ENCODE results near the gene ETV4. TPM values are rescaled to one million over a fixed set of nuclear protein-coding genes. Genes with fewer than 3 reads are reported as not detected.
A peak's percentile ranks its signal among the peaks of the same experiment; 100 is the strongest.

The ETV4 gene
- total RNA-seq, 6 donors from 2014 or later, result 2.8 to 5.2 (median 3.4) TPM

- H3K36me3 ChIP-seq, result no peaks in the 10 kb centered on the region
- TF ChIP-seq POLR2A (IDR thresholded peaks at IDR 0.05) (no peak), EP300 (IDR thresholded peaks at IDR 0.05) (no peak), POLR2AphosphoS5 (IDR thresholded peaks at IDR 0.05) (no peak), CTCF (IDR thresholded peaks at IDR 0.05) (no peak)
- 87 to 93% methylated on average over 9 to 11 of the region's 11 CpGs for WGBS, 2 donors
- H3K9me3 ChIP-seq, result no peaks in the 10 kb centered on the region
- ATAC-seq (ENCODE audit: low FRiP score in 2 of 2), result no peak
- DNase-seq, result no peak
- no peak overlapping the region for H3K4me3 ChIP-seq
- no peaks in the 10 kb centered on the region for H3K27me3 ChIP-seq
- H3K4me1 ChIP-seq, result peaks cover 24 to 31% (median 29%) of the 10 kb centered on the region in 4 donors
- peak overlapping the region in 3 of 4 donors; percentile 86 to 88 (median 88) for H3K27ac ChIP-seq
Measured at GRCh38 chr17:43482103-43483012, 63.8 kb downstream of the ETV4 start.

GRCh38 chr17:43479948-43480347, 66.2 kb downstream of the ETV4 start:
- ATAC-seq (ENCODE audit: low FRiP score in 2 of 2) (no peak), DNase-seq (no peak)
- no peak overlapping the region for H3K27ac ChIP-seq
- H3K9me3 ChIP-seq, result no peaks in the 10 kb centered on the region
- TF ChIP-seq EP300 (IDR thresholded peaks at IDR 0.05), result no peak
- no peak for TF ChIP-seq POLR2AphosphoS5 (IDR thresholded peaks at IDR 0.05)
- no peak for TF ChIP-seq CTCF (IDR thresholded peaks at IDR 0.05)
- no peak for TF ChIP-seq POLR2A (IDR thresholded peaks at IDR 0.05)
- no peaks in the 10 kb centered on the region for H3K36me3 ChIP-seq
- H3K27me3 ChIP-seq, result no peaks in the 10 kb centered on the region
- WGBS, 2 donors, result 86 to 95% methylated on average over 3 of the region's 3 CpGs
- H3K4me1 ChIP-seq, result peaks cover 11 to 15% (median 14%) of the 10 kb centered on the region in 4 donors
- H3K4me3 ChIP-seq, result no peak overlapping the region

Other genes starting within 250 kb of the ETV4 start
- gene ARL4D, start 147.3 kb downstream of the ETV4 start, total RNA-seq, result 10 to 100 TPM in 2 of 6 donors, 1 to 10 TPM in 4; 6.5 to 24.2 (median 9.4) TPM
- 10 to 100 TPM; 23.1 to 54.0 (median 41.3) TPM for gene DHX8, start 62.4 kb downstream of the ETV4 start, total RNA-seq
- gene MEOX1, start 115.6 kb upstream of the ETV4 start, total RNA-seq, result 1 to 10 TPM in 2 of 6 donors, under 1 TPM in 1, not detected in 3; 0.98 to 3.0 (median 1.6) TPM
- gene SOST, start 212.5 kb upstream of the ETV4 start, total RNA-seq, result not detected
- gene DUSP3, start 232.6 kb upstream of the ETV4 start, total RNA-seq, result 100 to 1,000 TPM in 3 of 6 donors, 10 to 100 TPM in 3; 58.7 to 122 (median 101) TPM
- under 1 TPM in 1 of 6 donors, not detected in 5; 0.17 TPM for gene CFAP97D1, start 234.1 kb upstream of the ETV4 start, total RNA-seq

Data from upper lobe of left lung (tissue), 6 donors.